ENCODE data around the gene FBLN2.

The FBLN2 gene

GRCh38 chr3:13583251-13584180 is 34.6 kb downstream of the FBLN2 start:
- no peak for DNase-seq

GRCh38 chr3:13584427-13584891 is 35.5 kb downstream of the FBLN2 start:
- DNase-seq: no peak

- DNase-seq: no peak
Measured at GRCh38 chr3:13584901-13585300, 36.0 kb downstream of the FBLN2 start.

- no peak for DNase-seq
Measured at GRCh38 chr3:13587442-13587841, 38.5 kb downstream of the FBLN2 start.

- no peak for DNase-seq
Measured at GRCh38 chr3:13588221-13588701, 39.3 kb downstream of the FBLN2 start.

- no peak for DNase-seq
Measured at GRCh38 chr3:13588993-13589392, 40.1 kb downstream of the FBLN2 start.

- no peak for DNase-seq
Measured at GRCh38 chr3:13590841-13591520, 42.1 kb downstream of the FBLN2 start.

- no peak for DNase-seq
Measured at GRCh38 chr3:13593615-13594014, 44.7 kb downstream of the FBLN2 start.

GRCh38 chr3:13594146-13594545 is 45.2 kb downstream of the FBLN2 start:
- no peak for DNase-seq

GRCh38 chr3:13594991-13595421 is 46.1 kb downstream of the FBLN2 start:
- no peak for DNase-seq

GRCh38 chr3:13595485-13595884 is 46.6 kb downstream of the FBLN2 start:
- DNase-seq: no peak

GRCh38 chr3:13596426-13597205 is 47.7 kb downstream of the FBLN2 start:
- DNase-seq: no peak

- DNase-seq: no peak
Measured at GRCh38 chr3:13597661-13598060, 48.7 kb downstream of the FBLN2 start.

GRCh38 chr3:13598201-13598600 is 49.3 kb downstream of the FBLN2 start:
- DNase-seq: no peak

- DNase-seq: no peak
Measured at GRCh38 chr3:13598926-13599886, 50.3 kb downstream of the FBLN2 start.

GRCh38 chr3:13599887-13600450 is 51.0 kb downstream of the FBLN2 start:
- no peak for DNase-seq

GRCh38 chr3:13600950-13601691 is 52.2 kb downstream of the FBLN2 start:
- no peak for DNase-seq

- DNase-seq: no peak
Measured at GRCh38 chr3:13601692-13602080, 52.8 kb downstream of the FBLN2 start.

GRCh38 chr3:13605555-13605954 is 56.6 kb downstream of the FBLN2 start:
- no peak for DNase-seq

GRCh38 chr3:13607821-13608597 is 59.1 kb downstream of the FBLN2 start:
- no peak for DNase-seq

All from CD4-positive, alpha-beta T cell treated with Interferon gamma for 1 hour (primary cell).